Liver (tissue), 9 donors: ENCODE measurements around the gene SLX1A. TPM values are rescaled to one million over a fixed set of nuclear protein-coding genes. Genes with fewer than 3 reads are reported as not detected.
"Not testable (repeated sequence)": the region's sequence is repeated elsewhere in the genome, so short reads cannot be mapped to it uniquely, and the experiment has no call there.

Experiments
- DNase-seq: peaks from one replicate; pipeline ENCODE4 v3.0.0-alpha.2; 2017; ENCODE audit warnings: low spot score
- H3K27ac ChIP-seq, 2 donors: one replicate each; pipeline ENCODE4 v1.7.0; 2013; ENCODE audit warnings: inconsistent platforms in 2 of 2, low read length in 2 of 2, control low read depth in 1 of 2, low read depth in 1 of 2, mild to moderate bottlenecking in 1 of 2
- H3K27me3 ChIP-seq, 4 donors: one replicate each; pipeline versions ENCODE4 v1.6.1 to v1.7.0; 2013; ENCODE audit warnings: low read length in 3 of 4, inconsistent platforms in 1 of 4, mild to moderate bottlenecking in 1 of 4, moderate library complexity in 1 of 4; ENCODE audit not compliant: control insufficient read depth in 4 of 4, insufficient read depth in 4 of 4
- H3K36me3 ChIP-seq, 4 donors: one replicate each; pipeline versions ENCODE4 v1.6.1 to v1.7.0; 2013; ENCODE audit warnings: low read length in 3 of 4, mild to moderate bottlenecking in 3 of 4, low read depth in 1 of 4, moderate library complexity in 1 of 4; ENCODE audit not compliant: control insufficient read depth in 4 of 4, insufficient read depth in 3 of 4
- H3K4me1 ChIP-seq, 4 donors: one replicate each; pipeline versions ENCODE4 v1.6.1 to v1.7.0; 2013; ENCODE audit warnings: low read length in 3 of 4, mild to moderate bottlenecking in 3 of 4, moderate library complexity in 1 of 4; ENCODE audit not compliant: control insufficient read depth in 4 of 4, insufficient read depth in 4 of 4
- H3K4me3 ChIP-seq, 3 donors: one replicate each; pipeline versions ENCODE4 v1.6.1 to v1.7.0; 2013; ENCODE audit warnings: low read length in 3 of 3, control low read depth in 1 of 3, low read depth in 1 of 3, mild to moderate bottlenecking in 1 of 3
- H3K9ac ChIP-seq, 2 donors: one replicate each; pipeline ENCODE4 v1.7.0; 2013; ENCODE audit warnings: low read length in 2 of 2, mild to moderate bottlenecking in 2 of 2, moderate library complexity in 2 of 2, control low read depth in 1 of 2, low read depth in 1 of 2
- H3K9me3 ChIP-seq, 4 donors: one replicate each; pipeline versions ENCODE4 v1.6.1 to v1.7.0; 2013; ENCODE audit warnings: low read length in 3 of 4; ENCODE audit not compliant: control insufficient read depth in 4 of 4
- CTCF ChIP-seq: fragments of 150-350 bp; IDR thresholded peaks from 2 replicates; pipeline ENCODE4 v1.5.1; 2017; ENCODE audit warnings: improper control_type of control experiment, low read depth, low read length; ENCODE audit not compliant: missing input control
- EGR1 ChIP-seq, 2 donors: IDR thresholded peaks; 2 replicates each; pipeline ENCODE4 v1.6.1; 2016 to 2018; ENCODE audit warnings: antibody characterized with exemption in 2 of 2, low read depth in 2 of 2
- FOXA1 ChIP-seq: IDR thresholded peaks from 2 replicates; pipeline ENCODE4 v1.6.1; 2016; ENCODE audit warnings: antibody characterized with exemption
- FOXA2 ChIP-seq: IDR thresholded peaks from 2 replicates; pipeline ENCODE4 v1.6.1; 2016; ENCODE audit warnings: antibody characterized with exemption
- HNF4A ChIP-seq, 2 donors: conservative IDR thresholded peaks; 2 replicates each; pipeline ENCODE4 v1.6.1; 2016; ENCODE audit warnings: antibody characterized with exemption in 2 of 2, mild to moderate bottlenecking in 2 of 2
- HNF4G ChIP-seq: IDR thresholded peaks from 2 replicates; pipeline ENCODE4 v1.6.1; 2016; ENCODE audit warnings: antibody characterized with exemption
- JUND ChIP-seq, 2 donors: IDR thresholded peaks; 2 replicates each; pipeline ENCODE4 v1.6.1; 2016; ENCODE audit warnings: antibody characterized with exemption in 2 of 2
- MAX ChIP-seq: IDR thresholded peaks from 2 replicates; pipeline ENCODE4 v1.6.1; 2016; ENCODE audit warnings: antibody characterized with exemption
- NR2F2 ChIP-seq: IDR thresholded peaks from 2 replicates; pipeline ENCODE4 v1.6.1; 2016; ENCODE audit warnings: antibody characterized with exemption
- RAD21 ChIP-seq, 2 donors: IDR thresholded peaks; 2 replicates each; pipeline ENCODE4 v1.6.1; 2016; ENCODE audit warnings: antibody characterized with exemption in 2 of 2, mild to moderate bottlenecking in 2 of 2
- REST ChIP-seq: IDR thresholded peaks from 2 replicates; pipeline ENCODE4 v1.6.1; 2016; ENCODE audit warnings: antibody characterized with exemption, mild to moderate bottlenecking
- SP1 ChIP-seq: IDR thresholded peaks from 2 replicates; pipeline ENCODE4 v1.6.1; 2018; ENCODE audit warnings: antibody characterized with exemption, mild to moderate bottlenecking
- TAF1 ChIP-seq: conservative IDR thresholded peaks from 2 replicates; pipeline ENCODE4 v1.6.1; 2016; ENCODE audit warnings: antibody characterized with exemption, mild to moderate bottlenecking
- ZBTB33 ChIP-seq: IDR thresholded peaks from 2 replicates; pipeline ENCODE4 v1.6.1; 2016; ENCODE audit warnings: antibody characterized with exemption
- WGBS: extraction: QIAGEN DNeasy Blood & Tissue Kit; methylation state at CpG from one replicate; pipeline ENCODE4 v1.1.7; 2013; 5-methylcytosine and 5-hydroxymethylcytosine counted together
- polyA plus RNA-seq, 2 donors: library from polyadenylated mRNA; stranded (reverse) in 1 of 2; unstranded in 1 of 2; fragments of 200-250 nt in 1 of 2; fragments of >200 nt in 1 of 2; fragmentation: Nextera tagmentation in 1 of 2; extraction: Ambion mirVana in 1 of 2; gene quantifications; one replicate each; pipeline versions ENCODE4 v1.2.1 to v1.2.3, GENCODE V29; 2013 to 2015
- total RNA-seq, 2 donors: library from RNA; depleted of rRNA; stranded (reverse); fragments of >200 nt; gene quantifications; one replicate each; pipeline ENCODE4 v1.2.3, GENCODE V29; 2014
- donor health status: healthy.
- donor health status: healthy.
- donor health status: healthy.
- donor health status: healthy.
- donor health status: healthy.

Gene SLX1A
- total RNA-seq (10 to 100 TPM; 37.1 to 37.9 TPM), polyA plus RNA-seq (10 to 100 TPM; 46.1 to 55.2 TPM)

GRCh38 chr16:30193615-30194014, at the start of gene SLX1A, which contains the start of gene BOLA2B:
Gene SLX1A, plus strand, starts transcription at chr16:30193875. Its CDS starts 210 bp downstream, at chr16:30194085.
Gene BOLA2B, minus strand, starts transcription at chr16:30193666. Its CDS starts 71 bp downstream, at chr16:30193595.
- not testable (repeated sequence) for H3K27ac ChIP-seq, H3K4me1 ChIP-seq, H3K27me3 ChIP-seq, H3K9me3 ChIP-seq, H3K4me3 ChIP-seq, H3K36me3 ChIP-seq, H3K9ac ChIP-seq, DNase-seq
- WGBS = no CpG with 5 or more reads among the region's 34 CpGs

- Histone ChIP-seq H3K36me3 (no peaks in the 10 kb centered on the region), H3K4me1 (no peaks in the 10 kb centered on the region), H3K27me3 (no peaks in the 10 kb centered on the region), H3K27ac (no peak overlapping the region), H3K9ac (no peak overlapping the region), H3K4me3 (no peak overlapping the region), H3K9me3 (no peaks in the 10 kb centered on the region)
- TF ChIP-seq HNF4A (conservative IDR thresholded peaks at IDR 0.05) = no peak
- no peak for DNase-seq
These were observed 49.7 kb upstream of the SLX1A start for GRCh38 chr16:30144017-30144416.

GRCh38 chr16:30144917-30145316, 48.8 kb upstream of the SLX1A start:
- TF ChIP-seq SP1 (no peak), MAX (no peak)

GRCh38 chr16:30145657-30146056, 48.0 kb upstream of the SLX1A start:
- Histone ChIP-seq H3K9ac (no peak overlapping the region), H3K9me3 (no peaks in the 10 kb centered on the region), H3K36me3 (no peaks in the 10 kb centered on the region), H3K4me1 (no peaks in the 10 kb centered on the region), H3K4me3 (no peak overlapping the region), H3K27ac (no peak overlapping the region), H3K27me3 (no peaks in the 10 kb centered on the region)
- TF ChIP-seq CTCF (no peak), MAX (no peak), ZBTB33 (no peak), FOXA2 (no peak), RAD21 (IDR thresholded peaks at IDR 0.05) (no peak), JUND (IDR thresholded peaks at IDR 0.05) (no peak), HNF4A (conservative IDR thresholded peaks at IDR 0.05) (no peak), REST (no peak), HNF4G (no peak), TAF1 (no peak), NR2F2 (no peak), FOXA1 (no peak), EGR1 (IDR thresholded peaks at IDR 0.05; ENCODE audit: low read depth in 2 of 2) (no peak), SP1 (no peak)
- DNase-seq = no peak
- WGBS = 55% methylated on average over 1 of the region's 1 CpG

More at GRCh38 chr16:30144917-30145316, 48.8 kb upstream of the SLX1A start:
- no peaks in the 10 kb centered on the region for H3K4me1 ChIP-seq
- WGBS = 4% methylated on average over 1 of the region's 1 CpG
- no peak overlapping the region for H3K4me3 ChIP-seq
- no peak overlapping the region for H3K27ac ChIP-seq
- H3K9me3 ChIP-seq = no peaks in the 10 kb centered on the region
- no peaks in the 10 kb centered on the region for H3K36me3 ChIP-seq
- no peak for DNase-seq
- no peaks in the 10 kb centered on the region for H3K27me3 ChIP-seq
- no peak overlapping the region for H3K9ac ChIP-seq
